DMS53 (cell line): ENCODE results near the gene DVL2.
A peak's percentile ranks its signal among the peaks of the same experiment; 100 is the strongest.

ENCODE experiments used
- DNase-seq: peaks from one replicate; lab custom pipeline; 2025; lab: John Stamatoyannopoulos, UW

DVL2 gene

GRCh38 chr17:7237761-7238419, 3.6 kb upstream of the DVL2 start:
- DNase-seq, result peak; percentile 82

GRCh38 chr17:7237266-7237760, 3.0 kb upstream of the DVL2 start:
- no peak for DNase-seq

- no peak for DNase-seq
Observed at GRCh38 chr17:7236808-7237207, 2.5 kb upstream of the DVL2 start.

GRCh38 chr17:7235693-7236665, 1.7 kb upstream of the DVL2 start:
- DNase-seq, result peak; percentile 78

- no peak for DNase-seq
Observed at GRCh38 chr17:7233701-7234082, 625 bp downstream of the DVL2 start.

GRCh38 chr17:7232114-7232513, 2.2 kb downstream of the DVL2 start:
- no peak for DNase-seq

GRCh38 chr17:7229504-7229903, 4.8 kb downstream of the DVL2 start:
- DNase-seq, result no peak

GRCh38 chr17:7228920-7229319, 5.4 kb downstream of the DVL2 start:
- no peak for DNase-seq

GRCh38 chr17:7226721-7227710, 7.3 kb downstream of the DVL2 start:
- DNase-seq, result no peak

- no peak for DNase-seq
Observed at GRCh38 chr17:7225711-7226331, 8.5 kb downstream of the DVL2 start.

GRCh38 chr17:7224661-7225111, 9.6 kb downstream of the DVL2 start:
- DNase-seq, result no peak

GRCh38 chr17:7224110-7224509, 10.2 kb downstream of the DVL2 start:
- no peak for DNase-seq

- no peak for DNase-seq
Observed at GRCh38 chr17:7223375-7223774, 10.9 kb downstream of the DVL2 start.

- DNase-seq, result no peak
Observed at GRCh38 chr17:7222972-7223292, 11.4 kb downstream of the DVL2 start.

GRCh38 chr17:7222093-7222971, 12.0 kb downstream of the DVL2 start:
- DNase-seq, result no peak

GRCh38 chr17:7221278-7222092, 12.8 kb downstream of the DVL2 start:
- no peak for DNase-seq

- DNase-seq, result peak; percentile 89
Observed at GRCh38 chr17:7220593-7221277, 13.6 kb downstream of the DVL2 start.

GRCh38 chr17:7219812-7220592, 14.3 kb downstream of the DVL2 start, which contains the start of the genes ACADVL and DLG4:
Gene ACADVL (plus strand): TSS chr17:7219938. CDS start chr17:7219985, 47 bp downstream.
Gene DLG4 (minus strand): TSS chr17:7219836.
- peak; percentile 94 for DNase-seq
